Neural cell (in vitro differentiated cells): ENCODE measurements around the gene RASL10A.

Experiments
- EP300 ChIP-seq: fragments of 450-650 bp; conservative IDR thresholded peaks from 2 replicates; pipeline ENCODE4 v1.6.1; 2014; ENCODE audit warnings: antibody characterized with exemption, mild to moderate bottlenecking, moderate library complexity; ENCODE audit not compliant: poor library complexity, severe bottlenecking
- EZH2 ChIP-seq: fragments of 200-600, 300-800 bp; shearing (Covaris generic), sonication (generic); IDR thresholded peaks from 2 replicates; pipeline ENCODE4 v1.6.1; 2014; ENCODE audit warnings: antibody characterized with exemption, low read length, borderline replicate concordance, mild to moderate bottlenecking; ENCODE audit not compliant: insufficient read depth, poor library complexity, severe bottlenecking
- POLR2AphosphoS5 ChIP-seq: IDR thresholded peaks from 2 replicates; pipeline ENCODE4 v1.6.1; 2012
- RAD21 ChIP-seq: fragments of 450-650 bp; conservative IDR thresholded peaks from 2 replicates; pipeline ENCODE4 v1.6.1; 2014; ENCODE audit warnings: antibody characterized with exemption, mild to moderate bottlenecking, moderate library complexity
- TF ChIP-seq, protein P1 (sequence below): fragments of 450-650 bp; IDR thresholded peaks from 2 replicates; pipeline ENCODE4 v1.5.1; 2014; ENCODE audit warnings: antibody characterized with exemption, mild to moderate bottlenecking, moderate library complexity; ENCODE audit not compliant: poor library complexity, severe bottlenecking
- TF ChIP-seq, protein P2 (sequence below): IDR thresholded peaks from 2 replicates; pipeline ENCODE4 v1.6.1; 2012; ENCODE audit warnings: borderline replicate concordance

DNA sequence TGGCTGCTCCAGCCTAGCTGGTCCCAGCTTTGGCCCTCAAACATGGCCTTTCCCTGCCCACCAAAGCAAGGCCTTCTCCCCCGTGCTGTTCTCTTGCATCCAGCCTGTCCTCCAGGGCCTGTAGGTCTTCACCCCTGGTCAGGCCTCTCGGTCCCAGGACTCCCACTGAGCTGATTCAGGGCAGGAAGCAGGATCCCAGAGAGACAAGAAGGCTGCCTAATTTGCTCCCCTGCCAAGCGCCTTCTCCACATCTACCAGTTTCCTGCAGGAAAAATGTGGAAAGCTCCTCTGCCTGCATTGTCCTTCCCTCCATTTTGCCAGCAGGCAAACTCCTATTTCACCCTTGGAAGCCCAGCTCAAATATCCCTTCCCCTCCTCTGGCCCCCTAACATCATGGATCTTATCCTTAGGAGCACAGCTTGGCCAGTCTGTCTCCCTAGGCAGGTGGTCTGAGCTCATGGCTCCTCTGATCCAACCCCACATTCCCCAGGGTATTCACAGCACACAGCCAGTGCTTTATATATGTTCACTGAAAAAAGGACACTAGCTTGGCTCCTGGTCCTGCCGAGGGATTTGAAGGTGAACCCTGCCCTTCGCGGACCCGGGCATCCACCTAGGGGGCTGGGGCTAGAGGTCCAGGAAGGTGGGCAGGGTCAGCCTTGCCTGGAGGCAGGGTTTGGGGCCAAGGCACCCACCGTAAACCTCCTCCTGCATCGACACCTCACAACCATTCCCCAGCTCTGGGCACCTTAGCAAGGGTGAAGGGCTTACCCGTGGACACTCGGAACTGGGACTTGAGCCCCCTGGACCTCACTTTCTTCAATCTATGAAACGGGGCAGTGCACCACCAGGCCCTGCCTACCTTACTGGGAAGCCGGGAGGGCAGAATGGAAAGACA, 48.7 kb downstream of the RASL10A start:
- TF ChIP-seq RAD21, result no peak
- TF ChIP-seq, protein P1, sequence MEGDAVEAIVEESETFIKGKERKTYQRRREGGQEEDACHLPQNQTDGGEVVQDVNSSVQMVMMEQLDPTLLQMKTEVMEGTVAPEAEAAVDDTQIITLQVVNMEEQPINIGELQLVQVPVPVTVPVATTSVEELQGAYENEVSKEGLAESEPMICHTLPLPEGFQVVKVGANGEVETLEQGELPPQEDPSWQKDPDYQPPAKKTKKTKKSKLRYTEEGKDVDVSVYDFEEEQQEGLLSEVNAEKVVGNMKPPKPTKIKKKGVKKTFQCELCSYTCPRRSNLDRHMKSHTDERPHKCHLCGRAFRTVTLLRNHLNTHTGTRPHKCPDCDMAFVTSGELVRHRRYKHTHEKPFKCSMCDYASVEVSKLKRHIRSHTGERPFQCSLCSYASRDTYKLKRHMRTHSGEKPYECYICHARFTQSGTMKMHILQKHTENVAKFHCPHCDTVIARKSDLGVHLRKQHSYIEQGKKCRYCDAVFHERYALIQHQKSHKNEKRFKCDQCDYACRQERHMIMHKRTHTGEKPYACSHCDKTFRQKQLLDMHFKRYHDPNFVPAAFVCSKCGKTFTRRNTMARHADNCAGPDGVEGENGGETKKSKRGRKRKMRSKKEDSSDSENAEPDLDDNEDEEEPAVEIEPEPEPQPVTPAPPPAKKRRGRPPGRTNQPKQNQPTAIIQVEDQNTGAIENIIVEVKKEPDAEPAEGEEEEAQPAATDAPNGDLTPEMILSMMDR, result no peak
- no peak for TF ChIP-seq EZH2
- no peak for TF ChIP-seq EP300
- TF ChIP-seq POLR2AphosphoS5, result no peak
- TF ChIP-seq, protein P2, sequence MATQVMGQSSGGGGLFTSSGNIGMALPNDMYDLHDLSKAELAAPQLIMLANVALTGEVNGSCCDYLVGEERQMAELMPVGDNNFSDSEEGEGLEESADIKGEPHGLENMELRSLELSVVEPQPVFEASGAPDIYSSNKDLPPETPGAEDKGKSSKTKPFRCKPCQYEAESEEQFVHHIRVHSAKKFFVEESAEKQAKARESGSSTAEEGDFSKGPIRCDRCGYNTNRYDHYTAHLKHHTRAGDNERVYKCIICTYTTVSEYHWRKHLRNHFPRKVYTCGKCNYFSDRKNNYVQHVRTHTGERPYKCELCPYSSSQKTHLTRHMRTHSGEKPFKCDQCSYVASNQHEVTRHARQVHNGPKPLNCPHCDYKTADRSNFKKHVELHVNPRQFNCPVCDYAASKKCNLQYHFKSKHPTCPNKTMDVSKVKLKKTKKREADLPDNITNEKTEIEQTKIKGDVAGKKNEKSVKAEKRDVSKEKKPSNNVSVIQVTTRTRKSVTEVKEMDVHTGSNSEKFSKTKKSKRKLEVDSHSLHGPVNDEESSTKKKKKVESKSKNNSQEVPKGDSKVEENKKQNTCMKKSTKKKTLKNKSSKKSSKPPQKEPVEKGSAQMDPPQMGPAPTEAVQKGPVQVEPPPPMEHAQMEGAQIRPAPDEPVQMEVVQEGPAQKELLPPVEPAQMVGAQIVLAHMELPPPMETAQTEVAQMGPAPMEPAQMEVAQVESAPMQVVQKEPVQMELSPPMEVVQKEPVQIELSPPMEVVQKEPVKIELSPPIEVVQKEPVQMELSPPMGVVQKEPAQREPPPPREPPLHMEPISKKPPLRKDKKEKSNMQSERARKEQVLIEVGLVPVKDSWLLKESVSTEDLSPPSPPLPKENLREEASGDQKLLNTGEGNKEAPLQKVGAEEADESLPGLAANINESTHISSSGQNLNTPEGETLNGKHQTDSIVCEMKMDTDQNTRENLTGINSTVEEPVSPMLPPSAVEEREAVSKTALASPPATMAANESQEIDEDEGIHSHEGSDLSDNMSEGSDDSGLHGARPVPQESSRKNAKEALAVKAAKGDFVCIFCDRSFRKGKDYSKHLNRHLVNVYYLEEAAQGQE, result no peak
